Astrocyte of the cerebellum (primary cell): ENCODE measurements around the gene TMEM127.
A peak's percentile ranks its signal among the peaks of the same experiment; 100 is the strongest.

Experiments used
- DNase-seq: peaks from one replicate; pipeline ENCODE4 v3.0.0-alpha.2; 2011; ENCODE audit warnings: low read depth
- H3K4me3 ChIP-seq: 2 replicates; pipeline ENCODE4 v1.5.1; 2011; ENCODE audit warnings: mild to moderate bottlenecking, low read depth, low read length, moderate library complexity
- in situ Hi-C: cut with HindIII; loops from 2 replicates; pipeline ENCODE4 v1.10.0; 2017; ENCODE audit warnings: low sequenced_read_pairs
- TF ChIP-seq, protein P1 (sequence below): IDR thresholded peaks from 2 replicates; pipeline ENCODE4 v1.5.1; 2012; ENCODE audit warnings: low read length, low read depth, moderate library complexity, mild to moderate bottlenecking; ENCODE audit errors: missing control alignments

The TMEM127 gene, protein sequence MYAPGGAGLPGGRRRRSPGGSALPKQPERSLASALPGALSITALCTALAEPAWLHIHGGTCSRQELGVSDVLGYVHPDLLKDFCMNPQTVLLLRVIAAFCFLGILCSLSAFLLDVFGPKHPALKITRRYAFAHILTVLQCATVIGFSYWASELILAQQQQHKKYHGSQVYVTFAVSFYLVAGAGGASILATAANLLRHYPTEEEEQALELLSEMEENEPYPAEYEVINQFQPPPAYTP

DNA sequence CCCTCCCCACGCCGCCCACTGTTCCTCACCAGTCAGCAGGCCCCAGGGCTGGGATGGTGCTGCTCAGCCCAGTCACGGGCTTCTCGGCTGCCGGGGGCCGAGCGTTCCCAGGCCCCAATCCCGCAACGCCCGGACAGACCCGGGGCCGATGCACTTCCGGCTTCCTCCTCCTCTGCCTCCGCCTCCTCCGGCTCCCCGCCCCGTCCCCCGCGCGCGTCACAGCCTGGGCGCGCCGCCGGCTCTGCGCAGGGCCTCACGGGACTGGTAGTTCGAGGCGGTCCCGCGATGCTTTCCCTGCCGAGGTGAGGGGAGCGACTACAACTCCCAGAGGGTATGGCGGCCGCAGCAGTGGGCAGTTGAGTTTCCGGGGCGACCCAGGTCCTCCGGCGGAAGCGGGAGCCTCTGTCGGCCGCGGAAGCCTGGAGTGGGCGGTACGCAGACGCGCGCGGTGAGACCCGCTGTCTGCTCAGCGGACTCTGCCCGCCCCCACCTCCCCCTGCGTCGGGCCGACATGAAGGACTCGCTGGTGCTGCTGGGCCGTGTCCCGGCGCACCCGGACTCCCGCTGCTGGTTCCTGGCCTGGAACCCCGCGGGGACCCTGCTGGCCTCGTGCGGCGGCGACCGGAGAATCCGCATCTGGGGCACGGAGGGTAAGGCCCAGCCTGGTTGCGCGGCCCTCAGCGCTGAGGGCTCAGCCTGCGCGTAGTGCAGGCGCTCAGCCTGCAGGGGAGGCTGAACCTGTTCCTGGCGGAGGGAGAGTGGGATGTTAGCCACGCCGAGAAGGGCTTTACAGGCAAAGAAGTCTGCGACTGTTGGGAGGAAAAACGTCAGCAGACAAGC, at the start of gene TMEM127, which contains the start of gene CIAO1:
TMEM127 (minus strand) TSS at position 158 of the 840 bp plus-strand sequence. CDS start 616 bp downstream, outside the sequence.
CIAO1 (plus strand) TSS at position 386 of the 840 bp plus-strand sequence; CDS start at position 512, 126 bp downstream.
- peak; percentile 94 for DNase-seq
- TF ChIP-seq, protein P1, sequence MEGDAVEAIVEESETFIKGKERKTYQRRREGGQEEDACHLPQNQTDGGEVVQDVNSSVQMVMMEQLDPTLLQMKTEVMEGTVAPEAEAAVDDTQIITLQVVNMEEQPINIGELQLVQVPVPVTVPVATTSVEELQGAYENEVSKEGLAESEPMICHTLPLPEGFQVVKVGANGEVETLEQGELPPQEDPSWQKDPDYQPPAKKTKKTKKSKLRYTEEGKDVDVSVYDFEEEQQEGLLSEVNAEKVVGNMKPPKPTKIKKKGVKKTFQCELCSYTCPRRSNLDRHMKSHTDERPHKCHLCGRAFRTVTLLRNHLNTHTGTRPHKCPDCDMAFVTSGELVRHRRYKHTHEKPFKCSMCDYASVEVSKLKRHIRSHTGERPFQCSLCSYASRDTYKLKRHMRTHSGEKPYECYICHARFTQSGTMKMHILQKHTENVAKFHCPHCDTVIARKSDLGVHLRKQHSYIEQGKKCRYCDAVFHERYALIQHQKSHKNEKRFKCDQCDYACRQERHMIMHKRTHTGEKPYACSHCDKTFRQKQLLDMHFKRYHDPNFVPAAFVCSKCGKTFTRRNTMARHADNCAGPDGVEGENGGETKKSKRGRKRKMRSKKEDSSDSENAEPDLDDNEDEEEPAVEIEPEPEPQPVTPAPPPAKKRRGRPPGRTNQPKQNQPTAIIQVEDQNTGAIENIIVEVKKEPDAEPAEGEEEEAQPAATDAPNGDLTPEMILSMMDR = peak; percentile 52
- H3K4me3 ChIP-seq = peak within 1 kb of the TSS; percentile 91
- in situ Hi-C loops = loop anchor here (10.0 kb wide), 1 partner anchor 131 kb away; the partner anchor contains the start of gene ASTL

DNA sequence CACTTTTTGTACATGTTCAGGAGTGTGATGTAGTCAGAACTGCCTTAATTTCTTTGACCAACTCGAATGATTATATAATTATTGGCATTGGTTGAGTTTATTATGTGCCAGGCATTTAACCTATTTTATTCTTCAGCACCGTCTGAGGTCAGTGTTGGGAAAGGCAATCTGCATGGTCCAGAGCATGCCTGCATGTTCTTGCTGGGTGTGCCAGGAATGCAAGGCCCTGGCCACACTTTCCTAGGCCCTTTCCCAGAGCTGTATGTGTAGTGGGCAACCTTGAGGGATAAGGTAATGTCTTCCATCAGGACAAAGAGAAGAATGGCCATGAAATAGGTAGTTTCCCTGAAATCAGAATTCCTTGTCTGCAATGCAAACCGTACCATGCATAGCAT, 49.2 kb upstream of the TMEM127 start:
- in situ Hi-C loops = no loop called here
- H3K4me3 ChIP-seq = no peak overlapping the region
- TF ChIP-seq, protein P1 = no peak
- no peak for DNase-seq

DNA sequence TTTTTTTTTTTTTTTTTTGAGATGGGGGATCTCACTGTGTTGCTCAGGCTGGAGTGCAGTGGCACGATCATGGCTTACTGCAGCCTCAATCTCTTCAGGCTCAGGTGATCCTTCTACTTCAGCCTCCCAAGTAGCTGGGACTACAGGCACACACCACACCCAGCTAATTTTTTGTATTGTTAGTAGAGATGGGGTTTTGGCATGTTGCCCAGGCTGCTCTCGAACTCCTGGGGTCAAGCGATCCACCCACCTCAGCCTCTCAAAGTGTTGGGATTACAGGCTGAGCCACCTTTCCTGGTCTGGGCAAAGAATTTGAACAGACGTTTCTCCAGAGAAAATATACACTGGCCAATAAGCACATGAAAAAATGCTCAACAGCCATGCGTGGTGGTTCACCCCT, 42.5 kb upstream of the TMEM127 start:
- in situ Hi-C loops = no loop called here
- no peak overlapping the region for H3K4me3 ChIP-seq
- no peak for DNase-seq
- TF ChIP-seq, protein P1 = no peak

DNA sequence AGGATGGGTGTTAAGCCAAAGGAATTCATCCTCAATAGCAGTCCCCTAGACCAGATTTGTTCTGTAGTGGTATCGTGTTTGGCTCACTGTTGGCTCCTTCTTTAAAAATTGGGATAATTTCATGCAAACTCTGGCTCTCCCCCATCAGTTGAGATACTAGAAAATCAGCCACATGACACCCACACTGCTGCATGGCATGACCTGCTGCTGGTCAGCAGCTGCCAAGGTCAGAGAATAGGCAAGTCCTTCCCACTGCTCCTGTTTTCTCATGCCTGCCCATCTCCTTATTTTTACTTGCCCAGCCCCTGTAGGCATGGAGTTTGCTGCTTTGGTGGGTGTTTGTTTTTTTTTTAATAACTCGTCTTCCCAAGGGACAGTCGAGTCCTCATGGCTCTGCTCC, 40.6 kb upstream of the TMEM127 start:
- DNase-seq = no peak
- TF ChIP-seq, protein P1 = no peak
- H3K4me3 ChIP-seq = peak overlapping the region; percentile 99
- in situ Hi-C loops = no loop called here

DNA sequence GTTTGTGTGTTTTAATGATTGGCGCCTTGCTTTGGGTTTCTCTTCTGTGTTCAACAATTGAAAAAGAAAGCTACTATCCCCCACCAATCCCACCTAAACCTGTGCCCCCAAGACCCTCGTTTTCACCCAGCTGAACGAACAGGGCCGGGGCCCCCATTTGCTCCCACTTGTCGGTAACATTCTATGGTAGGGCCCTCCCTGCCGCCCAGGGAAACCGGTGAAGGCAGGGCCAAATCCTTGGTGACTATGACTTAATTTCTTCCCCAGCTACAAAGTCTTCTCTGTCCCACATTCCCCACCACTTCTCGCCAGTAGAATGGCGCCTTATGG, 40.1 kb upstream of the TMEM127 start:
- in situ Hi-C loops = no loop called here
- peak overlapping the region; percentile 99 for H3K4me3 ChIP-seq
- no peak for DNase-seq
- TF ChIP-seq, protein P1 = no peak

DNA sequence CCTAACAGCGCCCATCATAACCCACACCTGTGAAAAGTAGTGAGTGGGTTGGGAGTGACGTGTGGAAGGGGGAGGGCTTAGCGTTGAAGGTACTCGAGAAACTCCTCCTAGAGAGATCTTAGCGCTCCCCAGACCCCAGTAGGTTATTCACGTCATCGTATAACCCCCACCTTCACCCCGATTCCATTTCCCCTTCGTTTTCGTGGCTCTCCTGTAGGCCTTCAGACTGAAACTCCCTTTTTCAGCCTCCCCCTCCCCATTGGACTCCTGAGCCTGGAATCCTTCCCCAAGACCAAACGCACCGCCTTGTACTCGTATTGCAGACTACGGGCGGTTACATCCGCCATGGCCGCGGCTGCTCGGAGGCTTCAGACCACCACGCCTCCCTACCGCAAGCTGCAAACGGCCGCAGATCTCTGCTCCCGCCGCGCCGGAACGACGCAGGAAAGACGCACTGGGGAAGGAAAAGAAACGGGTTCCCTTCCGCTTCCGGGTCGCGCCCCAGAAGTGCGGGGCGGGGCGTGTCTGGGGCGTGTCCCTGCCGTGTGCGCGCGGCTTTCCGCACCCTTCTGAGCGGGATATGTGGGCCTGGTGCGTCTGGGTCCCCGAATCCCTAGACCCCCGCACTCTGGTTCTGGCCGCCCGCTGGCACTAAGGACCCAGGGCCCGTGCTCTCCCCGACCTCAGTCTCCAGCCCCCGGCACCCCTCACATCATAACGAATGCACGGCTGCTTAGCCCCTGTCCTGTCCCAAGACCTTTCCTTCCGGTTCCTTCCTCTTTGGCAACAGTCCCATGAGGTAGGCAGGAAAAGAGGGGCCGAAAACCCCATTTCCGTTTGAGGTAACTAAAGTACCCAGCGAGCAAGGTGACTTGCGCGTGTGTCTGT, 39.5 kb upstream of the TMEM127 start, which contains the start of gene SNRNP200:
SNRNP200 (minus strand) TSS at position 456 of the 888 bp plus-strand sequence; CDS start at position 347, 109 bp downstream.
- TF ChIP-seq, protein P1 = no peak
- H3K4me3 ChIP-seq = peak within 1 kb of the TSS; percentile 99
- DNase-seq = peak; percentile 27
- in situ Hi-C loops = no loop called here
